OCI-LY3 (cell line): Measurements from ENCODE around the gene CHD3.
A peak's percentile ranks its signal among the peaks of the same experiment; 100 is the strongest.

Experiments used
- H2AFZ ChIP-seq: fragments of 200-600, 300-600 bp; shearing (Covaris generic); 2 replicates; pipeline ENCODE4 v1.6.0; 2014; ENCODE audit warnings: antibody characterized with exemption, low read depth, low read length
- H3K27ac ChIP-seq: fragments of 200-600, 300-600 bp; sonication (generic); 2 replicates; pipeline ENCODE4 v1.5.1; 2014; ENCODE audit warnings: mild to moderate bottlenecking, low read length, moderate library complexity, mixed read lengths
- H3K27me3 ChIP-seq: fragments of 200-600, 300-600 bp; sonication (generic); 2 replicates; pipeline ENCODE4 v1.6.1; 2014; ENCODE audit warnings: low read depth, low read length, mixed read lengths
- H3K36me3 ChIP-seq: fragments of 200-600, 300-600 bp; sonication (generic); replicated peaks from 2 replicates; pipeline ENCODE3; 2014; ENCODE audit warnings: low read depth, low read length, mixed read lengths
- H3K4me1 ChIP-seq: fragments of 300-600, 200-600 bp; sonication (generic); 2 replicates; pipeline ENCODE4 v1.6.1; 2014; ENCODE audit warnings: low read length, mixed read lengths
- H3K4me2 ChIP-seq: fragments of 200-600, 300-600 bp; sonication (generic); 2 replicates; pipeline ENCODE4 v1.6.1; 2014; ENCODE audit warnings: low read length, mixed read lengths
- H3K4me3 ChIP-seq: fragments of 300-600, 200-600 bp; sonication (generic); 2 replicates; pipeline ENCODE4 v1.5.1; 2014; ENCODE audit warnings: antibody characterized with exemption, mild to moderate bottlenecking, low read length, moderate library complexity
- H3K79me2 ChIP-seq: fragments of 300-600, 200-600 bp; shearing (Covaris generic); 2 replicates; pipeline ENCODE4 v1.6.1; 2014; ENCODE audit warnings: mild to moderate bottlenecking, low read length, mixed read lengths
- H3K9ac ChIP-seq: fragments of 300-600, 200-600 bp; shearing (Covaris generic); 2 replicates; pipeline ENCODE4 v1.6.0; 2014; ENCODE audit warnings: mild to moderate bottlenecking, low read length, moderate library complexity
- H3K9me3 ChIP-seq: fragments of 200-600, 300-600 bp; shearing (Covaris generic); 2 replicates; pipeline ENCODE4 v1.6.1; 2014; ENCODE audit warnings: low read length, mixed read lengths; ENCODE audit not compliant: insufficient read depth
- H4K20me1 ChIP-seq: fragments of 200-600, 300-600 bp; sonication (generic); 2 replicates; pipeline ENCODE4 v1.6.1; 2016; ENCODE audit warnings: low read length, mixed read lengths; ENCODE audit not compliant: insufficient read depth
- CTCF ChIP-seq: fragments of 200-600, 300-600 bp; sonication (generic); IDR thresholded peaks from 2 replicates; pipeline ENCODE4 v1.5.1; 2014; ENCODE audit warnings: antibody characterized with exemption, low read length, low read depth
- EZH2phosphoT487 ChIP-seq: fragments of 200-600 bp; shearing (Covaris generic); IDR thresholded peaks from 2 replicates; pipeline ENCODE4 v1.6.1; 2018; ENCODE audit warnings: antibody characterized with exemption, mixed run types, low read depth

Gene CHD3

GRCh38 chr17:7910281-7910680, 21.7 kb downstream of the CHD3 start:
- Histone ChIP-seq H3K27me3 (no peaks in the 10 kb centered on the region), H3K27ac (no peak overlapping the region), H3K36me3 (peaks cover 2% of the 10 kb centered on the region), H3K79me2 (no peaks in the 10 kb centered on the region), H3K9me3 (no peaks in the 10 kb centered on the region), H3K9ac (no peak overlapping the region), H4K20me1 (no peaks in the 10 kb centered on the region), H3K4me2 (no peak overlapping the region), H2AFZ (no peak overlapping the region), H3K4me3 (no peak overlapping the region), H3K4me1 (peaks cover 7% of the 10 kb centered on the region; the same call in 1 of the 2 replicates)
- TF ChIP-seq EZH2phosphoT487 (no peak), CTCF (no peak)

- H2AFZ ChIP-seq: no peak overlapping the region
- peaks cover 7% of the 10 kb centered on the region; the same call in 1 of the 2 replicates for H3K4me1 ChIP-seq
- no peaks in the 10 kb centered on the region for H3K27me3 ChIP-seq
- H4K20me1 ChIP-seq: no peaks in the 10 kb centered on the region
- H3K9ac ChIP-seq: no peak overlapping the region
- H3K36me3 ChIP-seq: peaks cover 2% of the 10 kb centered on the region
- no peak overlapping the region for H3K27ac ChIP-seq
- H3K9me3 ChIP-seq: no peaks in the 10 kb centered on the region
- no peak for TF ChIP-seq EZH2phosphoT487
- no peak for TF ChIP-seq CTCF
- H3K79me2 ChIP-seq: no peaks in the 10 kb centered on the region
- no peak overlapping the region for H3K4me2 ChIP-seq
- H3K4me3 ChIP-seq: no peak overlapping the region
Observed at GRCh38 chr17:7910711-7911110, 22.1 kb downstream of the CHD3 start.

- Histone ChIP-seq H3K36me3 (peaks cover 2% of the 10 kb centered on the region), H3K9me3 (no peaks in the 10 kb centered on the region), H4K20me1 (no peaks in the 10 kb centered on the region), H3K27ac (no peak overlapping the region), H3K4me2 (no peak overlapping the region), H2AFZ (no peak overlapping the region), H3K4me1 (peaks cover 8% of the 10 kb centered on the region; the same call in 1 of the 2 replicates), H3K27me3 (no peaks in the 10 kb centered on the region), H3K9ac (no peak overlapping the region), H3K4me3 (no peak overlapping the region), H3K79me2 (no peaks in the 10 kb centered on the region)
- no peak for TF ChIP-seq EZH2phosphoT487
- no peak for TF ChIP-seq CTCF
Observed at GRCh38 chr17:7911116-7911515, 22.5 kb downstream of the CHD3 start.

GRCh38 chr17:7912927-7913524, 24.4 kb downstream of the CHD3 start:
- Histone ChIP-seq H3K4me1 (peaks cover 9% of the 10 kb centered on the region; the same call in 1 of the 2 replicates), H3K4me3 (no peak overlapping the region), H3K36me3 (peaks cover 2% of the 10 kb centered on the region), H3K27ac (no peak overlapping the region), H4K20me1 (no peaks in the 10 kb centered on the region), H3K4me2 (no peak overlapping the region), H3K9me3 (no peaks in the 10 kb centered on the region), H2AFZ (no peak overlapping the region), H3K9ac (no peak overlapping the region), H3K27me3 (no peaks in the 10 kb centered on the region), H3K79me2 (no peaks in the 10 kb centered on the region)
- peak; percentile 59 for TF ChIP-seq CTCF
- TF ChIP-seq EZH2phosphoT487: no peak
